ENCODE data around the gene GJB3. TPM values are rescaled to one million over a fixed set of nuclear protein-coding genes. Genes with fewer than 3 reads are reported as not detected.

Gene GJB3
- total RNA-seq, 1 donor, result not detected

DNA sequence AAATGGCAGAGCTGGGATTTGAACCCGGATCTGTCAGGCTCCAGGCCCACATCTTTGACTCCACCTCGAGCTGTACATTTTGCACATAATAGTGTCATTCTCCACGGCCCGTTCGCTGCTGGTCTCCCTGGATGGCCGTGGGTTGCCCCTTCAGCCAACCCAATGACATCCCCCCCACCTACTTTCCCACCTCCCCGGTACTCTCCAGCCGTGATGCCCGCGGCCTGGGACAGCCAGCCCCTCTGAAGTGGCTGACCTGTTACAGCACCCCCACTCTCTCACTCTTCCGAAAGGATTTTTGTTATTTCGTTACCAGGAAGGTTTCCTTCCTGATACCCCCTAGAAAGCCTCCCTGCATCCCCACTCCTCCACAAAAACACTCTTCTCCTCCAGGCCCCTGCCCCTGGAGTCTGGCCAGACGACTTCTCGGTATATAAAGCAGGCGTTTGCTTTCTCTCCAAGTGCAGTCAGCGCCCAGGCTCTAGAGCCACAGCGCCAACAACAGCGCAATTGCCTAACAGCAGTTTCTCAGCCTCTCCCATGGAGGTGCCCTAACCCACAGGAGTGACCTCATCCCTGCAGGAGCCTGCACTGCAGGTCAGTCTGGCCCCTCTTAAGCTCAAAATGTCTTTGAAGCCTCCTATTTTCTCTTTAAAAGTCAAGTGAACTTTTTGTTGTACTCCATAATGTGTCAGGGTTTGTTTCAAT is 40.7 kb upstream of the GJB3 start:
- DNase-seq (ENCODE audit: insufficient read length, low spot score, missing footprints), result no peak
- Histone ChIP-seq H3K9me3 (ENCODE audit: low read depth, low read length) (no peaks in the 10 kb centered on the region), H2AFZ (ENCODE audit: low read length) (no peak overlapping the region), H4K20me1 (ENCODE audit: insufficient read depth, low read length) (no peaks in the 10 kb centered on the region), H3K36me3 (ENCODE audit: insufficient read depth, low read length) (no peaks in the 10 kb centered on the region), H3K4me1 (ENCODE audit: insufficient read depth, low read length) (no peaks in the 10 kb centered on the region), H3K4me3 (ENCODE audit: insufficient read depth, low read length) (no peak overlapping the region), H3K4me2 (ENCODE audit: insufficient read depth, low read length) (no peak overlapping the region), H3K27ac (ENCODE audit: low read depth, low read length) (no peak overlapping the region), H3K27me3 (ENCODE audit: insufficient read depth, low read length) (no peaks in the 10 kb centered on the region), H3K79me2 (ENCODE audit: insufficient read depth, low read length) (no peaks in the 10 kb centered on the region)
- TF ChIP-seq, protein P1, sequence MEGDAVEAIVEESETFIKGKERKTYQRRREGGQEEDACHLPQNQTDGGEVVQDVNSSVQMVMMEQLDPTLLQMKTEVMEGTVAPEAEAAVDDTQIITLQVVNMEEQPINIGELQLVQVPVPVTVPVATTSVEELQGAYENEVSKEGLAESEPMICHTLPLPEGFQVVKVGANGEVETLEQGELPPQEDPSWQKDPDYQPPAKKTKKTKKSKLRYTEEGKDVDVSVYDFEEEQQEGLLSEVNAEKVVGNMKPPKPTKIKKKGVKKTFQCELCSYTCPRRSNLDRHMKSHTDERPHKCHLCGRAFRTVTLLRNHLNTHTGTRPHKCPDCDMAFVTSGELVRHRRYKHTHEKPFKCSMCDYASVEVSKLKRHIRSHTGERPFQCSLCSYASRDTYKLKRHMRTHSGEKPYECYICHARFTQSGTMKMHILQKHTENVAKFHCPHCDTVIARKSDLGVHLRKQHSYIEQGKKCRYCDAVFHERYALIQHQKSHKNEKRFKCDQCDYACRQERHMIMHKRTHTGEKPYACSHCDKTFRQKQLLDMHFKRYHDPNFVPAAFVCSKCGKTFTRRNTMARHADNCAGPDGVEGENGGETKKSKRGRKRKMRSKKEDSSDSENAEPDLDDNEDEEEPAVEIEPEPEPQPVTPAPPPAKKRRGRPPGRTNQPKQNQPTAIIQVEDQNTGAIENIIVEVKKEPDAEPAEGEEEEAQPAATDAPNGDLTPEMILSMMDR (IDR thresholded peaks at IDR 0.05; ENCODE audit: extremely low read depth, low read depth, low read length), result no peak

DNA sequence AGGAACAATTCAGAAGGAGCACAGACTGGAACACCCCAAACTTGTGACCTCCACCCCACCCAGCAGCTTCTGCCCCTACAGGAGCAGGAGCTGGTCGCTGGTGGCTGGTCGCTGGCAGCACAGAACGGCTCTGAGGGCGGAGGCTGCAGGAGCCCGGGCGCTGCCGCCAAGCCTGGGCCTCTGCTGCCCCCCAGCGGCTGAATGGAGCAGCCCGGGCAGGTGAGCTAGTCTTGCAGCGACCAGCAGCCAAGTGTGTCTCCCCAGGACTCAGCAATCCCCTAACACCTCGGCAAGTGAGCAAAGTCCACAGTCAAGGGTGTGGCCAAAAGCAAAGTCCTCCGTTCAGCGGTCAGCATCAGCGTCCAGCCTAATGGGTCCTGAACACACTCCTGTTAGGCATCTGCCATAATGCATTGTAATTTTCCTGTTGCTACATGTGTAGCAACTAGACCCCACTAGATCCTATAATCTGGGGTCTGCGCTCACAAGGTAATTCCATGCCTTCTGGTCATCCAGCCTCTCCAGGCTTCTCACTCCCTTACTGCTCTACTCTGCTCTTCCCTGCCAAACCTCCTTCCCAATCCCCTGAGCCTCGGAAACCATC is 38.2 kb upstream of the GJB3 start:
- Histone ChIP-seq H3K9me3 (ENCODE audit: low read depth, low read length) (no peaks in the 10 kb centered on the region), H2AFZ (ENCODE audit: low read length) (no peak overlapping the region), H3K27ac (ENCODE audit: low read depth, low read length) (no peak overlapping the region), H3K79me2 (ENCODE audit: insufficient read depth, low read length) (no peaks in the 10 kb centered on the region), H3K36me3 (ENCODE audit: insufficient read depth, low read length) (no peaks in the 10 kb centered on the region), H3K4me3 (ENCODE audit: insufficient read depth, low read length) (no peak overlapping the region), H3K4me2 (ENCODE audit: insufficient read depth, low read length) (no peak overlapping the region), H3K4me1 (ENCODE audit: insufficient read depth, low read length) (no peaks in the 10 kb centered on the region), H4K20me1 (ENCODE audit: insufficient read depth, low read length) (no peaks in the 10 kb centered on the region), H3K27me3 (ENCODE audit: insufficient read depth, low read length) (no peaks in the 10 kb centered on the region)
- TF ChIP-seq, protein P1 (IDR thresholded peaks at IDR 0.05; ENCODE audit: extremely low read depth, low read depth, low read length), result peak; percentile 88
- DNase-seq (ENCODE audit: insufficient read length, low spot score, missing footprints), result peak; percentile 98

DNA sequence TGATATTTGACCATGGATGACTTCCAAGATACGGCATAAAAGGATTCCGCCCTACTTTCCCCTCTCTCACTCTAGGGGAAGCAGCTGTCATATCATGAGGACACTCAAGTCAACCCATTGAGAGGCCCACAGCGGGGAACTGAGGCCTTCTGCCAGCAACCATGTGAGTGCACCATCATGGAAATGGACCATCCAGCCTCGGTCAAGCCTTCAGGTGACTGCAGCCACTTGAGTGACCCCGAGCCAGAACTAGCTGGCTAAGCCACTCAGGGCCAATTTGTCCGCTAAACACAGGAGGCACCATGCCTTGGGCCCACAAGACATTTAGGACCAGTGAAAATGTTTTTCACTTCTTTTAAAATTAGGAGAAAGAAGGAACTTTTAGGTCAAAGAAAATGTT is 37.2 kb upstream of the GJB3 start:
- Histone ChIP-seq H3K79me2 (ENCODE audit: insufficient read depth, low read length) (no peaks in the 10 kb centered on the region), H3K9me3 (ENCODE audit: low read depth, low read length) (no peaks in the 10 kb centered on the region)
- TF ChIP-seq, protein P1 (IDR thresholded peaks at IDR 0.05; ENCODE audit: extremely low read depth, low read depth, low read length), result no peak

DNA sequence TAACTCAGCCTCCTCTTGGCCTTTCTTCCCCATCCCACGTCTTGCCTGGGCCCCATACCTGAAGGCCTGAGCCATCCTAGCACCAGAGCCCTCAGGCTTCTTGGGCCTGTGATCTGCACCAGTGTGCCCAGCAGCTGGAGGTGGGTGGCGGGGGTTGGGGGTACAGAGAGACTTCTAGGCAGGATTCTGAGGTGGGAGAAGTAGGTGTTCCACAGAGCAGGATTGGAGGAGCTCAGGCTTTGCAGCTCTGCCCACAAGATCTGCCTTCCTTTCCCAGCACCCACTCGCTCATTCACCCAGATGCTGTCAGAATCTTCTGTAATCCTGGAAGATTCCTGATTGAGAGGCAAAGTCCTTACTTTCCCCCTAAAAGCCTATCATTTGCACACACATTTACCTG is 36.2 kb upstream of the GJB3 start:
- Histone ChIP-seq H3K4me2 (ENCODE audit: insufficient read depth, low read length) (no peak overlapping the region), H3K27me3 (ENCODE audit: insufficient read depth, low read length) (no peaks in the 10 kb centered on the region), H2AFZ (ENCODE audit: low read length) (no peak overlapping the region), H3K9me3 (ENCODE audit: low read depth, low read length) (no peaks in the 10 kb centered on the region), H3K36me3 (ENCODE audit: insufficient read depth, low read length) (no peaks in the 10 kb centered on the region), H3K4me1 (ENCODE audit: insufficient read depth, low read length) (no peaks in the 10 kb centered on the region), H3K79me2 (ENCODE audit: insufficient read depth, low read length) (no peaks in the 10 kb centered on the region), H3K4me3 (ENCODE audit: insufficient read depth, low read length) (no peak overlapping the region), H3K27ac (ENCODE audit: low read depth, low read length) (no peak overlapping the region), H4K20me1 (ENCODE audit: insufficient read depth, low read length) (no peaks in the 10 kb centered on the region)
- no peak for DNase-seq (ENCODE audit: insufficient read length, low spot score, missing footprints)
- TF ChIP-seq, protein P1 (IDR thresholded peaks at IDR 0.05; ENCODE audit: extremely low read depth, low read depth, low read length), result no peak

More for the DNA sequence above, 37.2 kb upstream of the GJB3 start:
- Histone ChIP-seq H3K4me2 (ENCODE audit: insufficient read depth, low read length) (no peak overlapping the region), H3K27me3 (ENCODE audit: insufficient read depth, low read length) (no peaks in the 10 kb centered on the region), H3K27ac (ENCODE audit: low read depth, low read length) (no peak overlapping the region), H4K20me1 (ENCODE audit: insufficient read depth, low read length) (no peaks in the 10 kb centered on the region), H2AFZ (ENCODE audit: low read length) (no peak overlapping the region), H3K4me1 (ENCODE audit: insufficient read depth, low read length) (no peaks in the 10 kb centered on the region), H3K36me3 (ENCODE audit: insufficient read depth, low read length) (no peaks in the 10 kb centered on the region), H3K4me3 (ENCODE audit: insufficient read depth, low read length) (no peak overlapping the region)
- no peak for DNase-seq (ENCODE audit: insufficient read length, low spot score, missing footprints)
